Activated CD4-positive, alpha-beta T cell treated with anti-CD3 and anti-CD28 coated beads for 1 hour (primary cell): ENCODE results near the gene MEF2D.

ENCODE experiments used
- DNase-seq: peaks from one replicate; pipeline ENCODE4 v3.0.0-alpha.2; 2020

MEF2D gene

DNA sequence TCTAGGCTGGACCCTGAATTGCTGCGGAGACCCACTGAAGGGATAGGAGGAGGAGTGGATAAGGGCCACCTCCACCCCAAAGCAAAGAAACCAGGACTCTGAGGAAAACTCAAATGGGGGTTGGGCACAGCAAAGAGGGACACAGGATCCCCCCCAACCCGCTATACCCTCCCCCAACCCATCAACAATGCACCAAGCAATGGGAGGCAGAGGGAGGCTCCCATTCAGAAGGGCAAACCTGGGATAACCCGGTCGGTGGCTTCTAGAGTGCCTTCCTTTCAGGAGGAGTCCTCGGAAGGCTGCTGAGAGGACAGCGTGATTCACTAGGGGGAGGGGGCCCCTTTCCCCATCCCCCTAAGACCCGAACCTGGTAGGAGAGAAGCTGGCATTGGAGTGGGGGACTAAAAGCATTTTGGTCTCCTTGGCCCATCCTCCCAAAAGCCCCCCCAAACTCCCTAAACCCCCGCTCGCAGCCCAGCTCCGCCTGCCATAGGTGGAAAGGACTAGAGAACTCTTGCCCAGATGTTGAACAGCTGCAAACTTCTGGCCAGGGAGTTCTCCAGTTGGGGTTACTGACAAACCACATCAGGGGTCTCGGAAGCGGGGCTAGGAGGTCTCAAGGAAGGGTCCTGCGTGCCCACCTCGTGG lies 1.3 kb downstream of the MEF2D start:
- no peak for DNase-seq

GRCh38 chr1:156498432-156499193 lies 2.0 kb downstream of the MEF2D start:
- DNase-seq, result no peak

GRCh38 chr1:156497743-156498431 lies 2.7 kb downstream of the MEF2D start:
- DNase-seq, result no peak

DNA sequence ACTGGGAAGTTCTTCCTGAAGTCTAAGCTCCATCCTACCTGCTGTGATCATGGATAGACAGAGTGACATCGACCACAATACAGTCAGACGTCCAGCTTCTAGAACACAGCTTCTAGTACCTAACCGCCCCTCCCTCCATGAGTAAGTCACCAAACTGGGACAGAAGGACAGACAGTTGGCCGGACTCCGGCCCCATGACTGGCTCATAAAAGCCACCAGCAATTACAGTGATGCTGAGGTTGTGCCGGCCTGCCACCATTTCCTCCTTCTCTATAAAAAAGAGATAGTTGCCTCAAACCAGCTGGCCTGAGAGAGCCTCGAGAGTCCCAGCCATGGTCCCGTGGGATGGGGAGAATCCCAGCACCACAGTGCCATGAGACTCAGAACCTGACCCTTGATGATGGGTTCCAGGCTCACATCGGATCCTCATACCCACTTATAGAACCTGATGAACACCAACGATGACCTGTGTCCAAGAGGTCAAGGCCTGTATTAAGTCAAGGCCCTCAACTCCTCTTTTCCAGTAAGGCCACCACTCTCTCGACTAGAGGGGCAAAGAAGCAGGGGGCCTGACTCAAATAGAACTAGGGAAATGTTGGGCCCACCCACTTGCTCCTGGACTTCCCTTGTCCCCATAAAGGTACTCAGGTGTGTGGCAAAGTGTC lies 3.4 kb downstream of the MEF2D start:
- DNase-seq, result no peak

DNA sequence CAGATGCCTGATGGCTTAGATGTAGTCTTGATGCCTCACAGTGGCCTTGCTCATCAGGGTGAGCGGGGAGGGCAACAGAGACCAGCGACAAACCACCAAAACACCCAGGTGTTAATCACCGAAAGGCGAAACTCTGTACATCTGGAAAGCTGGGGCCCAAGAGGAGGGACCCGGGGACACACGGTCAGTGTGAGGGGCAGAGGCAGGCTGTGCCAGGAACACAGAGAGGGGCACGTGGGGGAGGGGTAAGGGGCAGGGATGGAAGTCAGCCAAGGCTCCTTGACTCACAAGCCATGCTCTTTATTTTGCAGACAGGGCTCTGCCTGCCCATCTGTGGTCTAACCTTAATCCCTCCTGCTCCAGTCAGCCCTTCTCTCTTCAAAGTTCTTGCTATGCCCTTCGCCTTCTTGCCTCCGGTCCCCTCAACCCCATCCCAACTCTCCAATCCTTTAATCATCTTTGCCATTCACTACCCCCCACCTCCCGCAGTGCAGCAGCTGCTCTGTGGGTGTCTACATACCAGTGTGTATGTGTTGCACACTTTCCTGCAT lies 4.3 kb downstream of the MEF2D start:
- DNase-seq, result no peak

- no peak for DNase-seq
Observed at GRCh38 chr1:156495401-156496140, 5.0 kb downstream of the MEF2D start.

GRCh38 chr1:156494309-156494895 lies 6.2 kb downstream of the MEF2D start:
- DNase-seq, result no peak

- DNase-seq, result no peak
Observed at GRCh38 chr1:156493742-156494141, 6.8 kb downstream of the MEF2D start.

GRCh38 chr1:156493154-156493631 lies 7.4 kb downstream of the MEF2D start:
- no peak for DNase-seq

- DNase-seq, result no peak
Observed at GRCh38 chr1:156492591-156493080, 7.9 kb downstream of the MEF2D start.

GRCh38 chr1:156492013-156492590 lies 8.5 kb downstream of the MEF2D start:
- no peak for DNase-seq

- DNase-seq, result no peak
Observed at GRCh38 chr1:156491151-156491949, 9.2 kb downstream of the MEF2D start.

DNA sequence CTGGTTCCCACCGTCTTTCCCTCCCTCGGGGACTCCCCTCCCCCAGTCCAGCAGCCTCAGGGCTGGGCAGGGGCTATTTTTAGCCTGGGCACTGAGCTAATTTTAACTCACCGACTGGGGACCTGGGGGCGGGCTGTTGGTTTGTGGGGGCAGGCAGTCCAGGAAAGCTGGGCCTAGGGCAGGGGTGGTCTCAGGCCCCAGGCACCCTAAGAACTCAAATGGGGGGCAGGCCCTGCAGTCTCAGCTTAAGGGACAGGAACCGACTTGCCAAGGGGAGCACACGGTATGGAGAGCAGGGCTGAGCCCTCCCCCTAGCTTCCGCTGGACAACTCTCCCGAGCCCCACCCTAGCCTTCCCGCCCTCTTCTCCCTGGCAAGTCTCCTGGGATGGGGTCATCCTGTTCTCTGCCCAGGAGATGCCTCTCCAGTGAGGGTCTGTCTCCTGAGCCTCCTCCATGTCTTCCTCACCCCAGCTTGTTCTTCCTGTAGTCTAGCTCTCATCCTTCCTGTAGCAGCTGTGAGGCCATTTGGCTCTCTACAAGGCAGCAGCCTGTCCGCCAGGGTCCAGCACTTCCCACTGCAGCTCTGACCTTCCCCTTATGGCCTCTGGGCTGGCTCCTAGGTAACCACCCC lies 10.1 kb downstream of the MEF2D start:
- DNase-seq, result no peak

DNA sequence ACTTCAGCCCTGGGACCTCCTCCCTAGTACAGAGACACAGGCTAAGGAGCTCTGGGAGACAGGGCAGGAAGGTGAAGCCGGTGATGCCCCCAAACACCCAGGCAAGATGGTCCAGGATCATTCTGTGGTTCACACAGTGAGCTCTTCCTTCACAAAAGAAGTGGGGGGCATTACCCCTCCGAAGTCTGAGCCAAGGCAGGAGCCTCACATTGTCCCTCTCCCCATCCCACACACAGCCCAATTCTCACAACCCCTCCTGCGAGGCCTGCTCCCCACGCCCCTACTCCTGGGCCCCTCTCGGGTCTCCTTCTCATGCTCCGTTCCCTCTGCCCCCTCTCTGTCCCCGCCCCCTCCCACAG lies 10.7 kb downstream of the MEF2D start:
- no peak for DNase-seq

- DNase-seq, result peak; percentile 24
Observed at GRCh38 chr1:156489166-156489934, 11.2 kb downstream of the MEF2D start.

- no peak for DNase-seq
Observed at GRCh38 chr1:156488566-156489165, 11.9 kb downstream of the MEF2D start.

DNA sequence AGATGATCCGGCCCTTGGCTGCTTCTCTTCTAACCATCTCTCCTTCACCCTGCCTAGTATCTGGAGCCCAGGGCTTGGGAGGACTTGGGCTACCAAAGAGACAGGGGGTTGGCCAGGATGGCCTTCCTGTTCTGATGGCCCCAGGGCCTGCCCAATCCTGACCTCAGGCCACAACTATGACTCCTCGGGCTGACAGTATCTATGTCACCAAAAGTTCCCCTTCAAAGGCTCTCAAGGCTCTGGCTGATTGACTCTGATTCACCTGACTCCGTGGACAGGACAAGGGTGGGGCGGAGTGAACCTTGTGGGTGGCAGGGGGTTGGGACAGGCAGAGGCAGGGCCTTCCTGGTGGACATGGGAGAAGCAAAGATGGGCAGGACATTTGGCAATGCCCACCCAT lies 12.7 kb downstream of the MEF2D start:
- no peak for DNase-seq

DNA sequence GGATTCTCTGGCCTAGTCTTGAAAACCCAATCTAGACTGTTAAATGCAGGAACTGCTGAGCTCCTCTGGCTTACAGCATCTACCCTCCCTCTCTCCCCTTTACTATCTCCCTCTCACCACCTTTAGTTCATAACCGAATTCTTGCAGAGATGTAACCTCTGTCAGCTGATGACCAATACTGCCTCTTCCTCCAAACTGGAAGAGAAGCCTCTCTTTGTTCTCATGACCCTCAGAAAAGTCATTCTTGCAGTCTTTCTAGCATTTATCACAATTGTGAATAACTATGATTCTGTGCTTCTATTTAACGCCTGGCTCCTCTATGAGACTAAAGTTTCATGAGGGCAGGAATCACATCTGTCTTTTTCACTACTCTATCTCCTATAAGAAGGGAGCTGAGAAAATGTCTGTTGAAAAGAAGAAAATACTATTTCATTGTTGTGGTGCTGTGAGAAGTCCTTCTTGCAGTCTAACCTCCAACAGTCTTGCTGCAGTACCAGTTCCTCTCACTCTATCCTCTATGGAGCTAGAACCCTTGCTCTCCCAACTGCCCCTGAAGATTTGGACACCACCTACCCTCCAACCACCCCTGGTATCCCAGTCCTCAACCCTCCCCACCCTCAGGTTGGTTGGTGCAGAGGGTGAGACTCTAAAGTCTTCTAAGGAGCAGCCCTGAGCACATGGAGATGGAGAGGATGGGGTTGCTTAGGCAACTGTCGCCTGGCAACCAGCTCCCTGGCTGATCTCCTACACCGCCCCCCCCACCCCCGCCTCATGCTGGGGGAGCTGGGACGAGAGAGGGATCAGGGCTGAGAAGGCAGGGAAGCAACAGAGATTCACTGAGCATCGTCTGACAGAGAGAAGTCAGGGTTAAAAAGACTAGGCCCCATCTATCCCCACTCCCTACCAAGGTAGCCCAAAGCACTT lies 13.9 kb downstream of the MEF2D start:
- DNase-seq, result no peak
